H1 (cell line): ENCODE results near the gene METRNL. TPM values are rescaled to one million over a fixed set of nuclear protein-coding genes. Genes with fewer than 3 reads are reported as not detected.

Source experiments
- CTCF ChIA-PET: fragments of 300-600 bp; sonication (Branson Sonifier 250); formaldehyde crosslinking; loops from one replicate; lab custom pipeline; 2021; ENCODE audit not compliant: partially characterized antibody; lab: Charles Lee
- POLR2A ChIA-PET: fragments of 300-600 bp; sonication (Branson Sonifier 250); formaldehyde crosslinking; loops from one replicate; lab custom pipeline; 2021; ENCODE audit warnings: inconsistent platforms; ENCODE audit not compliant: partially characterized antibody; lab: Charles Lee
- DNase-seq, 2 experiments: peaks; one replicate each; pipeline versions ENCODE4 v3.0.0 to v3.0.0-alpha.2; 2010 to 2022; ENCODE audit warnings: low spot score in 2 of 2, low read depth in 1 of 2, mixed read lengths in 1 of 2
- FAIRE-seq: peaks from 2 replicates; lab custom pipeline; 2011; peaks lifted over from hg19 to GRCh38; lab: Jason Lieb, UNC
- H2AFZ ChIP-seq: 2 replicates; pipeline ENCODE4 v1.8.1; 2012; ENCODE audit warnings: low read length, inconsistent platforms
- H2AK5ac ChIP-seq: 2 replicates; pipeline ENCODE4 v1.6.1; 2013; ENCODE audit warnings: low read depth, low read length
- H2BK120ac ChIP-seq: replicated peaks from 2 replicates; pipeline ENCODE3; 2013; ENCODE audit warnings: low read depth, low read length, inconsistent platforms
- H2BK12ac ChIP-seq: 2 replicates; pipeline ENCODE4 v1.6.1; 2013; ENCODE audit warnings: low read depth, low read length
- H2BK15ac ChIP-seq: 2 replicates; pipeline ENCODE4 v1.6.1; 2013; ENCODE audit warnings: low read length
- H2BK20ac ChIP-seq: 2 replicates; pipeline ENCODE4 v1.6.1; 2013; ENCODE audit warnings: low read length
- H2BK5ac ChIP-seq: 2 replicates; pipeline ENCODE4 v1.6.1; 2013; ENCODE audit warnings: low read depth, low read length
- H3K14ac ChIP-seq: 2 replicates; pipeline ENCODE4 v1.6.1; 2013; ENCODE audit warnings: inconsistent platforms; ENCODE audit not compliant: insufficient read length
- H3K18ac ChIP-seq: 2 replicates; pipeline ENCODE4 v1.6.1; 2013; ENCODE audit warnings: low read length; ENCODE audit errors: extremely low read depth
- H3K23ac ChIP-seq: 2 replicates; pipeline ENCODE4 v1.6.1; 2013; ENCODE audit warnings: inconsistent platforms; ENCODE audit not compliant: insufficient read length
- H3K23me2 ChIP-seq: 2 replicates; pipeline ENCODE4 v1.6.1; 2013; ENCODE audit warnings: low read depth, low read length
- H3K27ac ChIP-seq: 2 replicates; pipeline ENCODE4 v1.6.1; 2011; ENCODE audit warnings: low read depth, low read length, inconsistent platforms
- H3K27me3 ChIP-seq, 4 experiments: replicated peaks in 1 of 4; 1 replicate in 1 of 4; 2 replicates in 3 of 4; pipeline versions ENCODE4 v1.6.1 to v1.8.1; 2011 to 2013; ENCODE audit warnings: low read length in 3 of 4, mild to moderate bottlenecking in 3 of 4, inconsistent platforms in 2 of 4, mixed read lengths in 2 of 4, moderate library complexity in 1 of 4; ENCODE audit not compliant: control insufficient read depth in 3 of 4, insufficient read depth in 3 of 4; ENCODE audit errors: extremely low read depth in 1 of 4
- H3K36me3 ChIP-seq, 4 experiments: 2 replicates each; pipeline versions ENCODE4 v1.6.1 to v1.8.1; 2011 to 2013; ENCODE audit warnings: mild to moderate bottlenecking in 4 of 4, low read length in 3 of 4, moderate library complexity in 2 of 4, control low read depth in 1 of 4, inconsistent platforms in 1 of 4; ENCODE audit not compliant: insufficient read depth in 4 of 4, control insufficient read depth in 2 of 4
- H3K4ac ChIP-seq: replicated peaks from 2 replicates; pipeline ENCODE3; 2013; ENCODE audit warnings: low read length, low read depth, mixed read lengths, inconsistent platforms; ENCODE audit not compliant: insufficient read length
- H3K4me1 ChIP-seq, 4 experiments: replicated peaks in 1 of 4; 1 replicate in 1 of 4; 2 replicates in 3 of 4; pipeline versions ENCODE4 v1.6.1 to v1.8.1; 2011 to 2013; ENCODE audit warnings: low read length in 3 of 4, inconsistent platforms in 2 of 4, mixed read lengths in 1 of 4; ENCODE audit not compliant: insufficient read depth in 4 of 4, control insufficient read depth in 3 of 4
- H3K4me2 ChIP-seq, 2 experiments: 2 replicates each; pipeline versions ENCODE4 v1.6.1 to v1.8.1; 2011 to 2013; ENCODE audit warnings: low read depth in 2 of 2, low read length in 2 of 2, control low read depth in 1 of 2, inconsistent platforms in 1 of 2, mild to moderate bottlenecking in 1 of 2; ENCODE audit not compliant: insufficient read depth in 1 of 2
- H3K4me3 ChIP-seq, 4 experiments: fragments of 200-600, 300-600 bp in 1 of 4; sonication (generic), shearing (Covaris generic), sonication (Bioruptor Twin) in 1 of 4; 2 replicates each; pipeline versions ENCODE4 v1.5.1 to v1.8.1; 2011 to 2016; ENCODE audit warnings: low read length in 4 of 4, low read depth in 3 of 4, control low read depth in 2 of 4, inconsistent platforms in 2 of 4, mild to moderate bottlenecking in 2 of 4, mixed read lengths in 1 of 4, moderate library complexity in 1 of 4; ENCODE audit not compliant: insufficient read depth in 2 of 4; ENCODE audit errors: extremely low read depth in 1 of 4
- H3K56ac ChIP-seq: replicated peaks from 2 replicates; pipeline ENCODE3; 2013; ENCODE audit warnings: low read depth, mild to moderate bottlenecking, mixed read lengths, low read length, inconsistent platforms; ENCODE audit not compliant: insufficient read length
- H3K79me1 ChIP-seq: 2 replicates; pipeline ENCODE4 v1.6.1; 2013; ENCODE audit warnings: low read depth, low read length, control low read depth
- H3K79me2 ChIP-seq, 2 experiments: 2 replicates each; pipeline versions ENCODE4 v1.6.1 to v1.8.1; 2012 to 2013; ENCODE audit warnings: low read length in 2 of 2, mild to moderate bottlenecking in 2 of 2, inconsistent platforms in 1 of 2; ENCODE audit not compliant: insufficient read depth in 2 of 2, control insufficient read depth in 1 of 2
- H3K9ac ChIP-seq, 4 experiments: replicated peaks in 1 of 4; 1 replicate in 1 of 4; 2 replicates in 3 of 4; pipeline versions ENCODE4 v1.6.1 to v1.8.1; 2011 to 2013; ENCODE audit warnings: low read depth in 3 of 4, low read length in 3 of 4, control low read depth in 2 of 4, mild to moderate bottlenecking in 2 of 4, moderate library complexity in 2 of 4, inconsistent platforms in 1 of 4; ENCODE audit errors: extremely low read depth in 1 of 4
- H3K9me3 ChIP-seq, 2 experiments: 2 replicates each; pipeline versions ENCODE4 v1.6.1 to v1.8.1; 2012 to 2013; ENCODE audit warnings: mild to moderate bottlenecking in 2 of 2, moderate library complexity in 2 of 2, control low read depth in 1 of 2, inconsistent platforms in 1 of 2, low read depth in 1 of 2, low read length in 1 of 2, mixed read lengths in 1 of 2; ENCODE audit not compliant: insufficient read depth in 2 of 2
- H4K20me1 ChIP-seq, 2 experiments: replicated peaks in 1 of 2; 2 replicates each; pipeline versions ENCODE3 to v1.8.1; 2011 to 2013; ENCODE audit warnings: inconsistent platforms in 2 of 2, low read length in 2 of 2, mild to moderate bottlenecking in 1 of 2; ENCODE audit not compliant: insufficient read depth in 2 of 2, control insufficient read depth in 1 of 2
- H4K5ac ChIP-seq: 2 replicates; pipeline ENCODE4 v1.6.1; 2013; ENCODE audit warnings: low read length, low read depth, mixed read lengths, inconsistent platforms; ENCODE audit not compliant: insufficient read length
- H4K8ac ChIP-seq: 2 replicates; pipeline ENCODE4 v1.8.0; 2013; ENCODE audit warnings: mild to moderate bottlenecking, moderate library complexity, low read length, inconsistent platforms; ENCODE audit not compliant: insufficient read depth; ENCODE audit errors: extremely low read depth
- H4K91ac ChIP-seq: replicated peaks from 2 replicates; pipeline ENCODE3; 2013; ENCODE audit warnings: low read length, mixed read lengths, inconsistent platforms; ENCODE audit not compliant: insufficient read length
- EP300 ChIP-seq, 2 experiments: IDR thresholded peaks; 1 replicate in 1 of 2; 2 replicates in 1 of 2; pipeline ENCODE4 v1.6.1; 2011 to 2012; ENCODE audit warnings: low read depth in 2 of 2, low read length in 2 of 2, mild to moderate bottlenecking in 2 of 2, borderline replicate concordance in 1 of 2, inconsistent platforms in 1 of 2, moderate library complexity in 1 of 2
- HDAC6 ChIP-seq: IDR thresholded peaks from one replicate; pipeline ENCODE4 v1.7.1; 2012; ENCODE audit warnings: low read depth, mild to moderate bottlenecking, inconsistent platforms, low read length, moderate library complexity
- KDM5A ChIP-seq: fragments of 200-600 bp; IDR thresholded peaks from 2 replicates; pipeline ENCODE4 v1.7.1; 2012; ENCODE audit warnings: mild to moderate bottlenecking, low read length, inconsistent platforms, mixed read lengths
- SP1 ChIP-seq: IDR thresholded peaks from 2 replicates; pipeline ENCODE4 v1.6.1; 2011; ENCODE audit warnings: low read depth, low read length
- WGBS, 2 experiments: shearing (Covaris generic) in 1 of 2; methylation state at CpG; one replicate each; pipeline versions ENCODE4 v1.1.6 to v1.1.7; 2013 to 2015; ENCODE audit warnings: low lambda C conversion rate in 2 of 2, mixed read lengths in 2 of 2, inconsistent platforms in 1 of 2, low coverage in 1 of 2, missing lambda C conversion rate in 1 of 2; ENCODE audit not compliant: insufficient replicate concordance in 2 of 2, insufficient coverage in 1 of 2, insufficient read length in 1 of 2; ENCODE audit errors: extremely low coverage in 1 of 2, missing lambda C conversion rate in 1 of 2; 5-methylcytosine and 5-hydroxymethylcytosine counted together
- polyA plus RNA-seq, 7 experiments: library from polyadenylated mRNA; depleted of rRNA in 3 of 7; stranded (reverse) in 5 of 7; unstranded in 2 of 7; fragments of >200 nt in 5 of 7; fragments of 200-250 nt in 2 of 7; gene quantifications; 1 replicate in 5 of 7; 2 replicates in 1 of 7; 4 replicates in 1 of 7; pipeline versions ENCODE4 v1.2.1 to v1.2.3, GENCODE V29; 2011 to 2013; ENCODE audit warnings: missing spikeins in 2 of 7, mixed read lengths in 2 of 7
- total RNA-seq: library from RNA; stranded (reverse); fragmentation: NEBNext Ultra II Directional; extraction: Animal tissue kit (Norgen Biotek cat#: 25700); gene quantifications from 2 replicates; pipeline ENCODE4 v1.2.1, GENCODE V29; 2021

The METRNL gene
- total and polyA plus RNA-seq, 2 of the 8 experiments (the other 6 are each of a cell fraction or from before 2014, with no cell fraction given), result 13.9 to 14.2 TPM

DNA sequence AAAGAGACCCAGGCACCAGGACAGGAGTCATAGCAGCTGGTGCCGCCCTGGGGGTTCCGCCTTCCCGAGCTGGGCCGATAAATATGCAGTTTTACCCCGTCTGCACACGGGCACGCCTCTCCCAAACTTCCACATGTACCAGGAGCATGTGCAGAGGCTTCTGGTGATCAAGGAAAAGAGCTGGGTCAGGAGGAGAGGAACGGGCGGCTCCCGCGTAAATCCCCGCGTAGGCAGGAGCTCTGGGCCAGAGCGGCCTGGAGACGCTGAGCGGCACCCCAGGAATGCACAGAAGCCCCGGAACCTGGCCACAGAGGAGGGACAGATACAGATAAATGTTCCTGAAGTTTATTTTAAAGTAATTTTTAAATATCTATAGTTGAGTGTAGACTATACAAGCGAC lies 46.6 kb upstream of the METRNL start:
- no peak overlapping the region for H3K56ac ChIP-seq
- no peaks in the 10 kb centered on the region for H3K36me3 ChIP-seq
- TF ChIP-seq HDAC6 (no peak), EP300 (IDR thresholded peaks at IDR 0.05; ENCODE audit: borderline replicate concordance in 1 of 2, low read depth in 2 of 2, low read length in 2 of 2) (no peak), SP1 (no peak), KDM5A (no peak)
- H3K27ac ChIP-seq, result no peak overlapping the region
- peaks cover 2 to 13% of the 10 kb centered on the region in 2 experiments; a peak in 2 of 4 replicates for H3K9me3 ChIP-seq
- no peak overlapping the region for H4K91ac ChIP-seq
- no peaks in the 10 kb centered on the region for H3K79me2 ChIP-seq
- H3K4me1 ChIP-seq, result no peaks in the 10 kb centered on the region; a peak in 1 of 7 replicates
- no peak overlapping the region for H4K8ac ChIP-seq
- H2BK15ac ChIP-seq, result no peak overlapping the region
- CTCF ChIA-PET, result no interaction called here
- no peak overlapping the region for H2BK5ac ChIP-seq
- no peak overlapping the region for H3K4me2 ChIP-seq
- FAIRE-seq (no peak), DNase-seq (no peak)
- no peak overlapping the region for H2BK120ac ChIP-seq
- H2BK20ac ChIP-seq, result no peak overlapping the region
- no peak overlapping the region for H3K9ac ChIP-seq
- no peaks in the 10 kb centered on the region for H4K20me1 ChIP-seq
- no peak overlapping the region for H4K5ac ChIP-seq
- H2BK12ac ChIP-seq, result no peak overlapping the region
- no peaks in the 10 kb centered on the region for H3K23me2 ChIP-seq
- no peak overlapping the region for H3K4me3 ChIP-seq
- H3K27me3 ChIP-seq, result no peaks in the 10 kb centered on the region
- 94% methylated on average over 15 of the region's 18 CpGs; no CpG with 5 or more reads in 1 of the 2 experiments for WGBS, 2 experiments
- H2AK5ac ChIP-seq, result no peak overlapping the region
- no peak overlapping the region for H2AFZ ChIP-seq
- no peak overlapping the region for H3K23ac ChIP-seq
- no peaks in the 10 kb centered on the region for H3K79me1 ChIP-seq
- H3K14ac ChIP-seq, result no peak overlapping the region
- POLR2A ChIA-PET, result interaction anchor here (0.8 kb wide), 1 partner anchor 8 kb away, joined by 3 read pairs; no protein-coding TSS in a partner anchor
- no peak overlapping the region for H3K4ac ChIP-seq
- no peak overlapping the region for H3K18ac ChIP-seq
